GM21515 (cell line): Measurements from ENCODE around the gene DDX51.
"Not testable (repeated sequence)": the region's sequence is repeated elsewhere in the genome, so short reads cannot be mapped to it uniquely, and the experiment has no call there.

ENCODE experiments used
- ATAC-seq: cut with Tn5 transposase; IDR thresholded peaks from one replicate; pipeline ENCODE4 v1.9.1; 2021; ENCODE audit not compliant: unreplicated experiment

DDX51 gene

DNA sequence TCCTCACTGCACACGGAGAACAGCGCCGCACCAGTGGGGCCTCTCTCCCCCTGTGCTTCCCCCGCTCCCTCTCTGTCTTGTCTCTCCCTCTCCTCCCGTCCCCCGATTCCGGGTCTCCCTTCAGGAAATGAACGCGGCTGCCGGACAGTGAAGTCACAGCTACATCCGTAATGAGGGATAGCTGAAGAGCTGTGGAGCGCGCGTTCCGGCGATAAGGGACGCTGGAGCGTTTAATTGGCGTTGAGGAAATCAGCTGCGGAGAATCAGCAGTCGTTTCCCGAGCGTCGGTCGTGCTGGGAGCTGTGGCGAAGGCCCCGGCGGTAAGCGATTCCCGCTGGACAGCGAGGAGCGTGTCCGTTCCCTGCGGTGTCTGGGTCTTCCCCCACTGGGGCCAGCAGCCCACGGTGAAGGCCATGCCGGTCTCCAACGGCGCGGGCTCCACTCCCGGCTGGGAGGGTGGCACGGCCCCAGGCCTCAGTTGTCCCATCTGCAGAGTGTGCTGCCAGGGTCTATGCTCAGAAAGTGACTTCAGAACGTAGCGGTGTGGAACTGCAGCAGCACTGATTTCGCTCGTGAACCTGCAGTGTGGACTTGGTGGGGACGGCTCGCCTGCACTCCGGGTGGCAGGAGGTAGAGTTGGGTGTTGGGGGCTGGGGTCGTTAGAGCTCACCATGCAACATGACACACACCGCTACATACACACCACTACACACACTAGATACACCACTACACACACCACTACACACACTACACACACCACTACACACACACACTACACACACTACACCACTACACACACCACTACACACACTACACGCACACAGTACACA, 11.0 kb upstream of the DDX51 start:
- ATAC-seq, result no peak

DNA sequence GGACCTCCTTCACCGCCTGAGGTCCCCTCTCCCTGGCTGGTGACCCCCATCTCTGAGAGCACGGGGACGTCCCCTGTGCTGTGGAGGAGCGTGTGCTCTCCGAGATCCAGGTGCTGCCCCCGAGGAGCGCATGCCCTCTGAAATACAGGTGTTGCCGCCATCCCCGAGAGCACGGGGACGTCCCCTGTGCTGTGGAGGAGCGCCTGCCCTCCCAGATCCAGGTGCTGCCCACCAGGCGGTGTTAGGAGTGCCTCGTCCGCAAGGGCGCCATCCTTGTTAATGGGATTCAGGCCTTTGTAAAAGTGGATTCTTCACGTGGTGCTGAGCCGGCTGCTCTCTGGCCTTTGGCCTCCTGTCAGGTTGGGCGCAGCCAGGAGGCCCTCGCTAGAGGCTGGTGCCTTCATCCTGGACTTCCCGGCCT, 10.2 kb upstream of the DDX51 start:
- ATAC-seq, result peak; percentile 18

DNA sequence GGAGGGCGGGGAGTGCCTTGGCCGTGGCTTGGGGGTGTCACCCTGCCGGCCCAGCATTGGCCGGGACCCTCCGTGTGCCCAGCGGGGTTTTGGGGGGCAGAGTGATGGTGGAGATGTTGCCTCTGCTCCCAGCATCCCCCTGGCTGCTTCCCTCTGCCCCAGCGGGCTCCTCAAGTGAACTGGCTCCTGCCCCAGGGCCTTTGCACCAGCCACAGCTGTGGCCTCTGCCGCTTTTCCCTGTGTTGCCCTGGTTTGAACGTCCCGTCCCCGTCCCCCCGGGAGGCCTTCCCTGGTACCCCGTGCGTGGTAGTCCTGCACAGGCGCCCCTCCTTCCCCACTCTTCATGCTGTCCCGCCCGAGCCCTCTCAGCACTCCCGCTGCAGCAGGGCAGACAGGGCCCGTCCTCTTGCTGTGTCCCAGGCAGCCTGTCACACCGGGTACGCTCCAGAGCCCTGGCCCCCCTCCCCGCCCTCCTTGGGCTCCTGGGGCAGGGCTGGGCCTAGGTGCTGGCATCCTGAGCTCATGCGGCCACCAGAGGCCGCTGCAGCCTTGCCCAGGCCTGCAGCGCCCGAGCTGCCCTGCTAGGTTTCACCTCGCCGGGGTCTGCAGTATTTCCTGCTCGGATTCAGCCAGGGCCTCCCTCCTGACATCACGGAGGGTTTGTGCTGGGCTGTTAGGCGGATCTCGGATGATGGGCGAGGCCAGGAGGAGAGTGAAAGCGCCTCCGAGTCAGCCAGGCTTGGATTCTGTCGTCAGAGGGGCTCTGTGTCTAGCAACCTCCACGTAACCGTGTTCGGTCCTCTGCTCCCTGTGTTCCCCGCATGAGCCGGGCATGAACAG, 9.6 kb upstream of the DDX51 start:
- peak; percentile 78 for ATAC-seq

DNA sequence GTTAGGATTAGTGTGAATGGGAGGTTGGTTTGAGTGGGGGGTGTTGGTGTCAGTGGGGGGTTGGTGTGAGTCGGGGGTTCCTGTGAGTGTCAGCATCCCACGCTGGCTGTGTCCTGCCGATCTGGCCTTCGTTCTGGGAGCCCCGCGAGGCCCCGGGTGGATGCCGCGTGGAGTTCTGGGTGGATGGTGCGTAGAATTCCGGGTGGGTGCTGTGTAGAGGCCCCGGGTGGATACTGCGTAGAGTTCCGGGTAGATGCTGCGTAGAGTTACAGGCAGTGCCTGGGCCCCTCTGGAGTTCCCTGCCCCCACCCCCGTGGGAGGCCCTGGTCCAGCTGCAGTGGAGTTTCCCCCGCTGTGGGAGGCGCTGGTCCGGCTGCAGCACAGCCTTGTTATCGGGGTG, 8.8 kb upstream of the DDX51 start:
- no peak for ATAC-seq

DNA sequence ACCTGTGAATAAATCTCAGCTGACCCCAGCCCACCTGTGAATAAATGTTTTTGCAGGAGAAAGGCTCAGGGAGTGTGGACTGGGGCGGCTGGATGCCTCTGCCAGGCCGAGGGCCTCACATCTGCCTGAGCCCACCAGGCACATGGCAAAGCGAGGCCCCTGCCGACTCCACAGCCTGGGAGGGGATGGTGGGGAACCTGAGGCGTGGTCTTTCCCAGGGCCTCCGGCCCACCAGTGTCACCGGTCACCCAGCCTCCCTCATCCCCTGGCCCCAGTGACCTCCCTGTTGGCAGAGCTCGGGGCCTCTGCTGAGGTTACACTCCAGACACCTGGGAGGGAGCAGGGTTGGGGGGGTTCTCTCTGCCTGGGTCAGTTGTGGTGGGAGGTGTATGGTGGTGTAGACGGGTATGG, 8.3 kb upstream of the DDX51 start:
- ATAC-seq, result no peak

DNA sequence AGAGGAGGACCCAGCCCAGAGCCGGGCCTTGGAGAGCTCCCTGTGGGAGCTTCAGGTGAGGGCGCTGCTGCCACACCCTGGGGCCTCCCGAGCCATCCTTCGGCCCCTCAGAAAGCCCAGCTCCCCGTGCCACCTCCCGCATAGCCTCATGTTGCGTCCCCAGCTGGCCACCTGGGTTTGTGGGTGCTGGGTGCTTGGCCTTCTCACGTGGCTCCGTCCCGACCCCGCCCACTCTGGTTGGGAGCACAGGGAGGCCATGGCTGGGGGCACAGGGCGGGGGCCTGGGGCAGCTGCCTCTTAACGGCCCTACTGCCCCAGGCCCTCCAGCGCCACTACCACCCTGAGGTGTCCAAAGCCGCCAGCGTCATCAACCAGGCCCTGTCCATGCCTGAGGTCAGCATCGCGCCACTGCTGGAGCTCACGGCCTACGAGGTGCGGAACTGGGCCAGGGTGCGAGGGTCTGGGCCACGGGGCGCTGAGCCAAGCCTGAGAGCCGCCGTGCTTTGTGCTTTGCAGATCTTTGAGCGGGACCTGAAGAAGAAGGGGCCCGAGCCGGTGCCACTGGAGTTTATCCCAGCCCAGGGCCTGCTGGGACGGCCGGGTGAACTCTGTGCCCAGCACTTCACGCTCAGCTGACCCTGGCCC, 7.8 kb upstream of the DDX51 start:
- no peak for ATAC-seq

DNA sequence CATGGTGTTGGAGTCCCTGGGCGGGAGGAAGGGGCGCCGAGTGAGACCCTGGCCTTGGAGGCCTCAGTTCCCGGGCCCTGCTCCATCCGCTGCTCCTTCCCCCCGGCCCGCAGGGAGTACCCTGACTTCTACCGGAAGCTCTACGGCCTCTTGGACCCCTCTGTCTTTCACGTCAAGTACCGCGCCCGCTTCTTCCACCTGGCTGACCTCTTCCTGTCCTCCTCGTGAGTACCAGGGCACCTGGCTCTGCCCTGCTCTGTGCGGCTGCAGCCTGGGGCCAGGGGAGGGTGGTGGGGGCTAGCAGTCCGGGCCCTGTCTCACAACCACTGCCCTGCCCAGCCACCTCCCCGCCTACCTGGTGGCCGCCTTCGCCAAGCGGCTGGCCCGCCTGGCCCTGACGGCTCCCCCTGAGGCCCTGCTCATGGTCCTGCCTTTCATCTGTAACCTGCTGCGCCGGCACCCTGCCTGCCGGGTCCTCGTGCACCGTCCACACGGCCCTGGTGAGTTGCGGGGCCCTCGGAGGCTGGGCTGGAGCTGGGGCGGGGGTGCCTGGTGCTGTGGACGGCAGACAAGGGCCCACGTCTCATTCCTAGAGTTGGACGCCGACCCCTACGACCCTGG, 7.1 kb upstream of the DDX51 start:
- ATAC-seq, result no peak

DNA sequence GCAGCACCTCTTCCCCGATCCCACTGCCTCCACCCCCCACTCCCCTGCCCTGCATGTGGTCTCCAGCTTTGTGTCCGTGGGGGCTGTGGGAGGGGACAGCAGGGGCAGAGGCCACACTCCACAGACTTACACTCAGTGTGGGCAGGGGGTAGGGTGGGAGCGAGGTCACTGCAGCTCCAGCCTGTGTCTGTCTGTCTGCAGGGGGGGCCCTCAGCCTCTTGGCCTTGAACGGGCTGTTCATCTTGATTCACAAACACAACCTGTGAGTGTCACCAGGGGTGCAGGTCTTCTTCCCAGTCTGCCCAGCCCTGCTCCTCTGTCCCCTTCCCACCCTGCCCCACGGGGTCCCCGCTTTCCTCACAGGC, 6.6 kb upstream of the DDX51 start:
- no peak for ATAC-seq

DNA sequence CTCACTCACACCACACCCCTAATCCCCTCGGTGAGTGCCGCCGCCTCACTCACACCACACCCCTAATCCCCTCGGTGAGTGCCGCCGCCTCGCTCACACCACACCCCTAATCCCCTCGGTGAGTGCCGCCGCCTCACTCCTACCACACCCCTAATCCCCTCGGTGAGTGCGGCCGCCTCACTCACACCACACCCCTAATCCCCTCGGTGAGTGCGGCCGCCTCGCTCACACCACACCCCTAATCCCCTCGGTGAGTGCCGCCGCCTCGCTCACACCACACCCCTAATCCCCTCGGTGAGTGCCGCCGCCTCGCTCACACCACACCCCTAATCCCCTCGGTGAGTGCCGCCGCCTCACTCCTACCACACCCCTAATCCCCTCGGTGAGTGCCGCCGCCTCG, 5.4 kb upstream of the DDX51 start:
- ATAC-seq, result not testable (repeated sequence)

DNA sequence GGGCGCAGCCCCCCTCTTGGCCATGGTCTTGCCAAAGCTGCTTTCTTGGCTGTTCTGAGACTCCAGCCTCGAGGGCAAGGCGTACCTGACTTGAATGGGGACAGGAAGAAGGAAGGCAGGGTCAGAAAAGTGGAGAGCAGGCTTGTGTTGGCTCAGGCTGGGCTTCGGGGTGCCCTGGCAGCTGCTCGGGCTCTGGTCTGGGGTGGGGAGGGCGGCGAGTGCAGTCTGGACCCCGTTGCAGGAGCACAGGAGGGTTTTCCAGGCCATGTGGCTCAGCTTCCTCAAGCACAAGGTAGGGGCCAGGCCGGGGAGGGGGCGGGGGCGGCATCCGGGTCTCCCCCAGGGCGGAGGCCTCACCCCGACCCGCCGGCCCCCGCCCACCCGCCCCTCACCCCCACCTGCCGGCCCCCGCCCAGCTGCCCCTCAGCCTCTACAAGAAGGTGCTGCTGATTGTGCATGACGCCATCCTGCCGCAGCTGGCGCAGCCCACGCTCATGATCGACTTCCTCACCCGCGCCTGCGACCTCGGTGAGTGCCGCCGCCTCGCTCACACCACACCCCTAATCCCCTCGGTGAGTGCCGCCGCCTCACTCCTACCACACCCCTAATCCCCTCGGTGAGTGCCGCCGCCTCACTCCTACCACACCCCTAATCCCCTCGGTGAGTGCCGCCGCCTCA, 4.4 kb upstream of the DDX51 start:
- ATAC-seq, result no peak

DNA sequence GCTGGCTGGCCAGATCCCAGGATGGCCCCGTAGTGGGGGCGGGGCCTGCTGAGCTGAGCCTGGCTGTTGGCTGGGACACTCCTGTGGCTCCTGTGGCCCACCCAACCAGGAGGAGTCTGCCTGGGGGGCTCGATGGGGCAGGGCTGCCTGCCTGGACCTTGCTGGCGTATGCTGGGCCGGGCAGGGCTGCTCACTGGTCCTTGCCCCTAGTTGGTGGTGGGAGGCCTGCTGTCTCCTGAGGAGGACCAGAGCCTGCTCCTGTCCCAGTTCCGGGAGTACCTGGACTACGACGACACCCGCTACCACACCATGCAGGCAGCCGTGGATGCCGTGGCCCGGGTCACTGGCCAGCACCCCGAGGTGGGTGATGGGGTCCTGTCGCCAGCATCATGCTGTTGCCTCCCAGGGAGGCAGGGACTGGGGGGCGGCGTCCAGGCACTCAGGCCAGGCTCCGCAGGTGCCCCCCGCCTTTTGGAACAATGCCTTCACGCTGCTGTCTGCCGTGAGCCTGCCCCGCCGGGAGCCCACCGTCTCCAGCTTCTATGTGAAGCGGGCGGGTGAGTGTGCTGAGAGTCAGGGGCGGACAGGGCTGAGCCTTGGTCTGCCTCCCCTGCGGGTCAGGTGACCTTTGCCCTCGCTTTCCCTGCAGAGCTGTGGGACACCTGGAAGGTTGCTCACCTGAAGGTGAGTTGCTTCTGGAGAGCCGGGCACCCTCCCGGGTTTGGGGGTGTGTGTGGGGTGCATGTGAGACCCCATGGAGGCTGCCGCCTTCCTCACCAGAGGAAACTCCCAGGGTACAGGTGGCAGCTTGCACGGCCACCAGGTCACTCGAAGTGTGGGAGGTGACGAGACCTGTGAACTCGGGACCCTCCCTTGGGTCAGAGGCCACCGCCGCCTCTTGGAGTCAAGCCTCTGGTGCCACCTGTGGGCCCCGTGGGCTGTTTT, 3.6 kb upstream of the DDX51 start:
- no peak for ATAC-seq

DNA sequence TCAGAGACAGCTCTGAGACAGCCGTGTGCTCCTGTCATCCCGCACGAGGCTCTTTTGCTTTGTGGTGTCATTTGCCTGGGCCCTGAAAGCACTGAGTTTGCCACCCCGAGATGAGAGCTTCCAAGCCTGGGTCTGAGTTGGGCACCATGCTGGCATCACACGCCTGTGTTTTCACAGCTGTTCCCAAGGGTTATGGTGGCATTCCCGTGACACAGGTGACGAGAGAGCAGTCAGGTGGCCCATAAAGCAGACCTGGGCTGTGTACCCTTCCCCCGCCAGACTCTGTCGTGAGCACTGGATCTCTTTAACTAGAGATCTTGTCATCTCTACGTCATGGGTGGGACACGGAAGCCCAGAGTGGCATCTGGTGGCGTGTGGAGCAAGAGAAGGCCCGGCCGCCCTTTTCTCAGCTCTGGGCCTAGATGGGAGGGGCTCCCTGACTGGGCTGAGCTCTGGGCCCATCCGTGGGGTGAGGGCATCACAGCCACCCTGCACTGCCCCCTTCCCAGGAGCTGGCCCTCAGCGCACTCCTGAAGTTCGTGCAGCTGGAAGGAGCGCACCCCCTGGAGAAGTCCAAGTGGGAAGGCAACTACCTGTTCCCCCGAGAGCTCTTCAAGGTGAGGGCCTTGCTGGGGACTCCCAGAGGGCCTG, 2.8 kb upstream of the DDX51 start:
- ATAC-seq, result no peak

DNA sequence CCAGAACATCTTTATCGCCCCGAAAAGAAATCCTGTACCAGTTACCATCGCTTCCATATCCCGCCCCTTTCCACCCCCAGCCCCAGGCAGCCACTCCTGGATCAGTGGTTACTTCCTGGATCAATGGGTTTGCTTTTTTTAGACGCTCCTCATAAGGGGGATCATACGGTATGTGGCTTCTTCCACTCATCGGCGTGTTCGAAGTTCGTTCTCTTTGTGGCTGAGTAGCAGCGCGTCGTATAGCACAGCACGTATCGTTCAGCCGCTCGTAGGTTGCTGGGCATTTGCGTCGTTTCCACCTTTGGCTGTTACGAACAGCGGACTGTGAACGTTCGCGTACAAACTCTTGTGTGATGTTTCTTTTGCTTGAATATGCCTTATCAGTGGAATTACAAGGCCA, 2.0 kb upstream of the DDX51 start:
- no peak for ATAC-seq

DNA sequence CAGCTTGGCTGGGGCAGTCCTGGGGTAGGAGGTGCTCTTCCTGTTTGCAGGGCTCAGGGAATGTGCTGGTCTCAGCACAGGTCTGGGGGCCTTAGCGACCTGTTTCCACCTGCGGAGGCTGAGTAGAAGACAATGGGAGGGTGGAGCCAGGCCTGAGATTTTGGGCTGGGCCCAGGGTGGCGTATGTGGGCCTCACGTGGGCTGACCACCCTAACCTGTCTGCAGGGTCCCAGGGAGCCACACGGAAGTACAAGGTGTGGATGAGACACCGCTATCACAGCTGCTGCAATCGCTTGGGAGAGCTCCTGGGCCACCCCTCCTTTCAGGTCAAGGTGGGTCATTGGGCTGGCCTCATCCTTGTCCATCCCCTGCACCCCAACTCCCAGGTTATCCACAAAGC, 1.2 kb upstream of the DDX51 start:
- no peak for ATAC-seq

DNA sequence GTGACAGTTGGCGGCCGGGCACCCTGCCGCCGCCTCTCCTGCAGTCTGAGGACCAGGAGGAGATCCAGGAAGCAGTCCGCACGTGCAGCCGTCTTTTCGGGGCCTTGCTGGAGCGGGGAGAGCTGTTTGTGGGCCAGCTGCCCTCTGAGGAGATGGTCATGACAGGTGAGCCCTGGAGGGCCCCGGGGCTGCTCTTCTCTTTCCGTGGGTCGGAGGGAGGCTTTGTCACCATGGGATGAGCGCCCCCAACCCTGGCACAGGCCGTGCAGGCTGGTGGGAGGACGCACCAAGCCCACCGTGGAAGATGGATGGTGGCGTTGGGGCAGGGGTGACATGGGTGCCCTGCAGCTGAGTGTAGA, 670 bp upstream of the DDX51 start:
- no peak for ATAC-seq

DNA sequence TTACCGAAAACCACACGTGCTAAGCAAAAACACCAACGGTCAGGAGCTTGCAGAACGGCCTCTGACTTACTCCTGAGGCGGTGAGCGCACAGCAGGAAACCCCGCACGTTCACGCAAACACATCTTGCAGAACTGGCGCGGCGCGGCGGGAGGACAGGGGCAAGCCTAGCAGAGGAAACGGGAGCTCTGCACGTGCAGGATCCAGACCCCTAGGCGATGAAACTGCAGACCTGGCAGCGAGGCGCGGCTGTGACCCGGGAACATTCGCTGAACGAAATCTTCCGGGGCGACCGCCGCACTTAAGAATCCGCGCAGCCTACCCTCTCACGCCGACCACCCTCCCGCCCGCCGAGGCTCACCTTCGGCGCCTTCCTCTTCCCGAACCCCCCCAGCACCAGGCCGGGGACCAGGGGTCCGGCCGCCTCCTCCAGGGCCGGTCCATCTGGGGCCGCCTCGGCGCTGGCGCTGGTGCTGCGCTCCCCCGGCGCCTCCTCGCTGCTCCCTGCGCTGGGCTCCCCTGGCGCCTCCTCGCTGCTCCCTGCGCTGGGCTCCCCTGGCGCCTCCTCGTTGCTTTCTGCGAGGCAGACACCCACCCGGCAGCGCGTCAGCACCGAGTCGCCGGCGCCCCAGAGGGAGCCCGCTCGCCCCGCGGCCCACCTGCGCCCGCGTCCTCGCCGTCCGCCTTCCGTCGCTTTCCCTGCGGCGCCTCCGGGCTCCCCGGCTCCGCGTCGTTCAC, 615 bp downstream of the DDX51 start:
- peak; percentile 28 for ATAC-seq

DNA sequence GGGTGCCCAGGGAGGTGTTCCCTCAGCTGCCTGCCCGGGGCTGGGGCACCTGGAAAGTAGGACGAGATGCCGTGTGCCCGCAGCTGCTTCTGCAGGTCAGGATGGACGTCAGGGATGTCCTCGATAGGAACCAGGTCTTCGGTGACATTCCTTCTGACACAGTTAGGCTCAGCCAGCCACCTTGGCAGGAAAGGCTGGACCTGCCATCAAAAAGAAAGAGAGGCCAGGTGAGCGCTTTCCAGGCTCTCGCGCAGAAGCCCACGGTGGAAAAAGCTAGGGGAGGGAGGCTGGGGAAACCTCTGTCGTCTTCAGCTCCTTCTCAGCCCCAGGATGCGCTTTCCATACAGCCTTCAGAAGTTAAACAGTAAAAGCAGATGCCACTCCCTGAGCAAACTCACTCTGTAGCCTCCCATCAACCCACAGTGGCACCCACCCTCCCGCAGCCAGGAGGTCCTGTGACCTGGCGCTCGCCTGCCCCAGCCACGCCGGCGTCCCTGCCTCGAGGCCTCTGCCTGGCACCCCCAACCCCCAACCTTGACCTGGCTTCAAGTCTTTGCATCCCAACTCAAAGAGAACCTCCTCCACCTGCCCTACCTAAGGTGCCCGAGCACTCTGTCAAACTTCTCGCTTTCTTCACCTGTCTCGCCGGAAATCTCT, 1.3 kb downstream of the DDX51 start:
- no peak for ATAC-seq
